Fibroblast of lung (primary cell): ENCODE data around the gene PLEKHJ1. TPM values are rescaled to one million over a fixed set of nuclear protein-coding genes. Genes with fewer than 3 reads are reported as not detected.
"Not testable (repeated sequence)": the region's sequence is repeated elsewhere in the genome, so short reads cannot be mapped to it uniquely, and the experiment has no call there.

Experiments used
- DNase-seq, 2 donors: peaks; one replicate each; pipeline versions ENCODE4 v3.0.0 to v3.0.0-alpha.2; 2010; ENCODE audit warnings: low read depth in 2 of 2
- H2AFZ ChIP-seq: 2 replicates; pipeline ENCODE4 v1.5.1; 2012; ENCODE audit warnings: low read length, control low read depth, inconsistent platforms
- H3K27ac ChIP-seq: 2 replicates; pipeline ENCODE4 v1.5.1; 2011; ENCODE audit warnings: low read length, control low read depth; ENCODE audit not compliant: insufficient read depth
- H3K27me3 ChIP-seq: 2 replicates; pipeline ENCODE4 v1.5.1; 2011; ENCODE audit warnings: mild to moderate bottlenecking, low read length; ENCODE audit not compliant: control insufficient read depth, insufficient read depth
- H3K36me3 ChIP-seq: 2 replicates; pipeline ENCODE4 v1.5.1; 2011; ENCODE audit warnings: low read length; ENCODE audit not compliant: control insufficient read depth, insufficient read depth
- H3K4me1 ChIP-seq: 2 replicates; pipeline ENCODE4 v1.5.1; 2011; ENCODE audit warnings: low read length; ENCODE audit not compliant: control insufficient read depth, insufficient read depth; ENCODE audit errors: extremely low read depth
- H3K4me2 ChIP-seq: 2 replicates; pipeline ENCODE4 v1.5.1; 2011; ENCODE audit warnings: low read length, control low read depth; ENCODE audit not compliant: insufficient read depth; ENCODE audit errors: extremely low read depth
- H3K4me3 ChIP-seq, 4 experiments: fragments of 200-600 bp in 1 of 4; sonication (generic) in 1 of 4; replicated peaks in 1 of 4; 2 replicates each; pipeline ENCODE4 v1.5.1; 2011 to 2016; ENCODE audit warnings: low read length in 4 of 4, low read depth in 3 of 4, mild to moderate bottlenecking in 3 of 4, control low read depth in 2 of 4, inconsistent platforms in 1 of 4, mixed read lengths in 1 of 4; ENCODE audit not compliant: insufficient read depth in 1 of 4; ENCODE audit errors: control extremely low read depth in 1 of 4
- H3K79me2 ChIP-seq: 2 replicates; pipeline ENCODE4 v1.5.1; 2012; ENCODE audit warnings: mild to moderate bottlenecking, low read length, inconsistent platforms; ENCODE audit not compliant: control insufficient read depth, insufficient read depth
- H3K9ac ChIP-seq: 2 replicates; pipeline ENCODE4 v1.5.1; 2011; ENCODE audit warnings: mild to moderate bottlenecking, low read length, control low read depth; ENCODE audit not compliant: insufficient read depth
- H3K9me3 ChIP-seq: 2 replicates; pipeline ENCODE4 v1.5.1; 2012; ENCODE audit warnings: low read depth, low read length; ENCODE audit not compliant: control insufficient read depth, insufficient read depth
- H4K20me1 ChIP-seq: 2 replicates; pipeline ENCODE4 v1.5.1; 2011; ENCODE audit warnings: low read length; ENCODE audit not compliant: control insufficient read depth, insufficient read depth; ENCODE audit errors: extremely low read depth
- EZH2 ChIP-seq: IDR thresholded peaks from 2 replicates; pipeline ENCODE4 v1.5.1; 2012; ENCODE audit warnings: low read length, control low read depth, mild to moderate bottlenecking; ENCODE audit errors: missing control alignments
- polyA plus RNA-seq, 2 donors: library from polyadenylated mRNA; depleted of rRNA in 1 of 2; stranded (reverse) in 1 of 2; unstranded in 1 of 2; fragments of >200 nt; gene quantifications; 2 replicates each; pipeline ENCODE4 v1.2.1, GENCODE V29; 2011 to 2012; ENCODE audit warnings: missing spikeins in 1 of 2
- total RNA-seq: library from RNA; depleted of rRNA; stranded (reverse); fragments of >200 nt; gene quantifications from 2 replicates; pipeline ENCODE4 v1.2.1, GENCODE V29; 2014
- TF ChIP-seq, protein P1 (sequence below), 2 donors: IDR thresholded peaks in 1 of 2; conservative IDR thresholded peaks in 1 of 2; 1 replicate in 1 of 2; 2 replicates in 1 of 2; pipeline ENCODE4 v1.5.1; 2011 to 2012; ENCODE audit warnings: low read length in 2 of 2, control low read depth in 1 of 2, inconsistent platforms in 1 of 2, low read depth in 1 of 2, mild to moderate bottlenecking in 1 of 2

PLEKHJ1 gene
- total and polyA plus RNA-seq, 2 donors (not counting 1 experiment from before 2014, with no cell fraction given), result 34.9 to 61.3 TPM

DNA sequence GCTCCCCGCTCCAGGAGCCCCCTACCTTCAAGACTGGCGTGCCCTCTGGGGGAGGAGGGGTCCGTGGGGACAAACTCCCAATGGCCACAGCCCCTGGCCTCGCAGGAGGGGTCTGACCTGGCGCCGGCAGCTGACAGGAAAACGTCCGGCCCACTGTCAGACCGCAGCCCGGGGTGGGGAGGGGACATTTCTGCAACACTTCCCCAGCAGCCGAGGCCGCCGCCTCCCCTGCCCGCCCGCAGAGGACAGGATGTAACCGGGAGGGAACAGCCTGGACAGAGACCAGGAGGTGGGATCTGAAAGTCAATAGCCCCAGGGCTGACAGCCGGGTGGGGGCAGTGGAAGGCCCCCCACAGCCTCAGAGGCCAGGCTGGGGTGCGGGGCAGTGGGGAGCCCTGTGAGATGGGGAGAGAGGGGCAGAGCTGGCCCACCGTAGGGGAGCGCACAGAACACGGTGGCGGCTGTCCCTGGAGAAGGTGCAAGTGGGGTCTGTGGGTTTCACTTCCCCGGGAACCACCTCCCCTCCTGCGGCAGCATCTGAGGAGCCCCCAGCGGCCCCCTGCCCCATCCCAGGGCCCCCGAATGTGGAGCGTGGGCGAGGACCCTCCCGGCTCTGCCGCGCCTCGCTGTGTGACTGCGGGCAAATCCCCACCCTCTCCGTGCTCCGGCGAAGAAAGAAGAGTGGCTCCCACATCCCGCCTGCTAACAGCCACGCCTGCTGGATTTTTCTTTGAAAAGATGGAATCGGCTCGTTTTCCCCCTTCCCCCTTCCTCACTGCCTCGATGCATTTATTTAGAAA lies 46.1 kb upstream of the PLEKHJ1 start, which contains the start of gene PEAK3:
PEAK3 (minus strand) TSS at position 114 of the 800 bp plus-strand sequence. CDS start 1,244 bp downstream, outside the sequence.
- Histone ChIP-seq H3K4me3 (peak within 1 kb of the TSS in 2 of 4 experiments; percentile 33 to 45), H3K4me1 (no peaks in the 10 kb centered on the region), H3K9ac (no peak within 1 kb of the TSS), H3K27me3 (no peaks in the 10 kb centered on the region), H3K36me3 (no peaks in the 10 kb centered on the region), H4K20me1 (no peaks in the 10 kb centered on the region), H2AFZ (no peak within 1 kb of the TSS), H3K27ac (no peak within 1 kb of the TSS), H3K79me2 (no peaks in the 10 kb centered on the region), H3K9me3 (no peaks in the 10 kb centered on the region), H3K4me2 (peak within 1 kb of the TSS; percentile 44)
- peak; percentile 39 to 57 for DNase-seq
- TF ChIP-seq, protein P1, sequence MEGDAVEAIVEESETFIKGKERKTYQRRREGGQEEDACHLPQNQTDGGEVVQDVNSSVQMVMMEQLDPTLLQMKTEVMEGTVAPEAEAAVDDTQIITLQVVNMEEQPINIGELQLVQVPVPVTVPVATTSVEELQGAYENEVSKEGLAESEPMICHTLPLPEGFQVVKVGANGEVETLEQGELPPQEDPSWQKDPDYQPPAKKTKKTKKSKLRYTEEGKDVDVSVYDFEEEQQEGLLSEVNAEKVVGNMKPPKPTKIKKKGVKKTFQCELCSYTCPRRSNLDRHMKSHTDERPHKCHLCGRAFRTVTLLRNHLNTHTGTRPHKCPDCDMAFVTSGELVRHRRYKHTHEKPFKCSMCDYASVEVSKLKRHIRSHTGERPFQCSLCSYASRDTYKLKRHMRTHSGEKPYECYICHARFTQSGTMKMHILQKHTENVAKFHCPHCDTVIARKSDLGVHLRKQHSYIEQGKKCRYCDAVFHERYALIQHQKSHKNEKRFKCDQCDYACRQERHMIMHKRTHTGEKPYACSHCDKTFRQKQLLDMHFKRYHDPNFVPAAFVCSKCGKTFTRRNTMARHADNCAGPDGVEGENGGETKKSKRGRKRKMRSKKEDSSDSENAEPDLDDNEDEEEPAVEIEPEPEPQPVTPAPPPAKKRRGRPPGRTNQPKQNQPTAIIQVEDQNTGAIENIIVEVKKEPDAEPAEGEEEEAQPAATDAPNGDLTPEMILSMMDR (conservative IDR thresholded peaks at IDR 0.05 in 1 of 2, IDR thresholded peaks at IDR 0.05 in 1 of 2; ENCODE audit: low read depth in 1 of 2, low read length in 2 of 2), result no peak
- TF ChIP-seq EZH2, result no peak

DNA sequence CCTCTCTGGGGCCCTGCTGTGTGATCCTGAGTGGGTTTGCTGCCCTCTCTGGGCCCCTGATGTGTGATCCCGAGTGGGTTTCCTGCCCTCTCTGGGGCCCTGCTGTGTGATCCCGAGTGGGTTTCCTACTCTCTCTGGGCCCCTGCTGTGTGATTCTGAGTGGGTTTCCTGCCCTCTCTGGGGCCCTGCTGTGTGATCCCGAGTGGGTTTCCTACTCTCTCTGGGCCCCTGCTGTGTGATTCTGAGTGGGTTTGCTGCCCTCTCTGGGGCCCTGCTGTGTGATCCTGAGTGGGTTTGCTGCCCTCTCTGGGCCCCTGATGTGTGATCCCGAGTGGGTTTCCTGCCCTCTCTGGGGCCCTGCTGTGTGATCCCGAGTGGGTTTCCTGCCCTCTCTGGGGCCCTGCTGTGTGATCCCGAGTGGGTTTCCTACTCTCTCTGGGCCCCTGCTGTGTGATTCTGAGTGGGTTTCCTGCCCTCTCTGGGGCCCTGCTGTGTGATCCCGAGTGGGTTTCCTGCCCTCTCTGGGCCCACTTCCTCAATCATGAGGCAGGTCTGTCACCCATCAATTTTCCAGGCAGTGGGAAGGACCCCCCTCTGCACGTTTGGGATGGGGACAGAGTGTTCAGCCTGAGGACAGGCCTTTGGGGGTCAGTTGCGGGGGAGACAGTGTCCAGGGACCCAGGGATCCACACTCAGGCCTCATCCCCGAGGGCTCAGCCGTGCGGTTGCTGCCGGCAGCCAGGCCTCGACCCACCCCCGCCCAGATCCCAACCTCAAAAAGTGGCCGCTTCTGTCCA lies 45.3 kb upstream of the PLEKHJ1 start:
- not testable (repeated sequence) for H4K20me1 ChIP-seq, H3K9ac ChIP-seq, H3K27ac ChIP-seq, H2AFZ ChIP-seq, H3K27me3 ChIP-seq, H3K9me3 ChIP-seq, H3K36me3 ChIP-seq, H3K4me1 ChIP-seq, H3K79me2 ChIP-seq, DNase-seq
- Histone ChIP-seq H3K4me2 (peak overlapping the region; percentile 44), H3K4me3 (peak overlapping the region in 1 of 4 experiments; percentile 33)

DNA sequence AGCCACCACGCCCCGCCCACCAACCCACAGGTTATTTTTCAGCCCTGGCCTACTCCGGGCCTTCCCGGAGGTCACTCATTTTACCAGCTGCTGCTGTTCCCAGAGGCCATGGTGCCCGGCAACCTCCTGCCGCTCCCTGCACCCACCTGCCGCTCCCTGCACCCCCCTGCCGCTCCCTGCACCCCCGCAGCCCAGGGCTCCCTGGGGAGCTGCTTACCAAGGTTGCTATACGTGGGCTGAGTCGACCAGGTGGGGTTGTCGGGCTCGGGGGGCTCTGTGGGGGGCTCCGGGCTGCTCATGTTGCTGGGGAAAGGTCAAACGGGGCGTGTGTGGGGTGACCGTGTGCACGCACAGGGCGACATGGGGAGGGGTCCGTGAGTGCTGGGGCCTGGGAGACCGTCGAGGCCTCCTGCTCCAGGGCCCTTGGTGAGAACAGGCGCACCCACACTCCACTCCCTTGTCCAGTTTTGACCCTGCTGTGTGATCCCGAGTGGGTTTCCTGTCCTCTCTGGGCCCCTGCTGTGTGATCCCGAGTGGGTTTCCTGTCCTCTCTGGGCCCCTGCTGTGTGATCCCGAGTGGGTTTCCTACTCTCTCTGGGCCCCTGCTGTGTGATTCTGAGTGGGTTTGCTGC lies 44.6 kb upstream of the PLEKHJ1 start:
- DNase-seq, result no peak
- no peaks in the 10 kb centered on the region for H4K20me1 ChIP-seq
- no peaks in the 10 kb centered on the region for H3K79me2 ChIP-seq
- no peak overlapping the region for H3K4me2 ChIP-seq
- H2AFZ ChIP-seq, result no peak overlapping the region
- H3K27ac ChIP-seq, result no peak overlapping the region
- no peaks in the 10 kb centered on the region for H3K36me3 ChIP-seq
- no peaks in the 10 kb centered on the region for H3K9me3 ChIP-seq
- H3K4me1 ChIP-seq, result no peaks in the 10 kb centered on the region
- H3K4me3 ChIP-seq, result no peak overlapping the region
- no peak for TF ChIP-seq EZH2
- TF ChIP-seq, protein P1 (conservative IDR thresholded peaks at IDR 0.05 in 1 of 2, IDR thresholded peaks at IDR 0.05 in 1 of 2; ENCODE audit: low read depth in 1 of 2, low read length in 2 of 2), result no peak
- H3K9ac ChIP-seq, result no peak overlapping the region
- H3K27me3 ChIP-seq, result no peaks in the 10 kb centered on the region
